Kidney (tissue), 14 donors: ENCODE results near the gene TRAPPC5. TPM values are rescaled to one million over a fixed set of nuclear protein-coding genes. Genes with fewer than 3 reads are reported as not detected.

Experiments used
- DNase-seq, 5 donors: peaks; one replicate each; pipeline ENCODE4 v3.0.0-alpha.2; 2013 to 2020
- FAIRE-seq: peaks from 2 replicates; lab custom pipeline; 2012; peaks lifted over from hg19 to GRCh38; lab: Jason Lieb, UNC
- H3K27ac ChIP-seq, 2 donors: one replicate each; pipeline ENCODE4 v1.7.0; 2013; ENCODE audit warnings: low read depth in 2 of 2, low read length in 2 of 2, inconsistent platforms in 1 of 2
- H3K27me3 ChIP-seq: one replicate; pipeline ENCODE4 v1.7.1; 2013; ENCODE audit warnings: low read length, inconsistent platforms; ENCODE audit not compliant: control insufficient read depth, insufficient read depth
- H3K36me3 ChIP-seq, 3 donors: one replicate each; pipeline versions ENCODE4 v1.7.0 to v1.7.1; 2013; ENCODE audit warnings: low read length in 3 of 3, control low read depth in 1 of 3, inconsistent platforms in 1 of 3; ENCODE audit not compliant: insufficient read depth in 3 of 3, control insufficient read depth in 2 of 3
- H3K4me1 ChIP-seq, 3 donors: one replicate each; pipeline versions ENCODE4 v1.7.0 to v1.7.1; 2013; ENCODE audit warnings: low read length in 3 of 3, inconsistent platforms in 1 of 3, low read depth in 1 of 3; ENCODE audit not compliant: control insufficient read depth in 2 of 3, insufficient read depth in 2 of 3
- H3K4me3 ChIP-seq, 3 donors: one replicate each; pipeline versions ENCODE4 v1.7.0 to v1.8.1; 2013; ENCODE audit warnings: low read length in 3 of 3, control low read depth in 1 of 3, inconsistent platforms in 1 of 3
- H3K9ac ChIP-seq, 3 donors: one replicate each; pipeline versions ENCODE4 v1.7.0 to v1.7.1; 2013; ENCODE audit warnings: low read length in 3 of 3, control low read depth in 1 of 3, inconsistent platforms in 1 of 3
- H3K9me3 ChIP-seq, 3 donors: one replicate each; pipeline versions ENCODE4 v1.7.0 to v1.7.1; 2013; ENCODE audit warnings: low read length in 3 of 3, control low read depth in 1 of 3, inconsistent platforms in 1 of 3; ENCODE audit not compliant: control insufficient read depth in 2 of 3, insufficient read depth in 1 of 3
- CTCF ChIP-seq: IDR thresholded peaks from 3 replicates; pipeline ENCODE4 v1.5.1; 2012; ENCODE audit warnings: mild to moderate bottlenecking, moderate library complexity, borderline replicate concordance; ENCODE audit not compliant: insufficient read depth; ENCODE audit errors: extremely low read depth
- intact Hi-C: fragments of 100-400 bp; cut with DNase I; formaldehyde crosslinking; loops from one replicate; pipeline ENCODE4 v1.11.1; 2022
- polyA plus RNA-seq: library from polyadenylated mRNA; stranded (reverse); fragments of 350-450 nt; fragmentation: Illumina TruSeq; extraction: RNeasy Lipid Tissue Mini Kit (QIAGEN cat#74804); gene quantifications from one replicate; pipeline ENCODE4 v1.2.3, GENCODE V29; 2014; ENCODE audit warnings: low read depth, low replicate concordance; ENCODE audit not compliant: insufficient read depth
- total RNA-seq: library from RNA; stranded (reverse); fragmentation: NEBNext Ultra II Directional; extraction: Animal tissue kit (Norgen Biotek cat#: 25700); gene quantifications from one replicate; pipeline ENCODE4 v1.2.1, GENCODE V29; 2021
- donor health status: control.
- donor health status: control.
- donor health status: control.
- donor health status: control.
- donor health status: control.
- donor health status: DM: yes; HTN: yes; CAD: no.
- donor health status: Normal renal cell carcinoma (clear cell type).

Gene TRAPPC5
- total and polyA plus RNA-seq, 2 donors from 2014 or later: 82.6 to 222 TPM

DNA sequence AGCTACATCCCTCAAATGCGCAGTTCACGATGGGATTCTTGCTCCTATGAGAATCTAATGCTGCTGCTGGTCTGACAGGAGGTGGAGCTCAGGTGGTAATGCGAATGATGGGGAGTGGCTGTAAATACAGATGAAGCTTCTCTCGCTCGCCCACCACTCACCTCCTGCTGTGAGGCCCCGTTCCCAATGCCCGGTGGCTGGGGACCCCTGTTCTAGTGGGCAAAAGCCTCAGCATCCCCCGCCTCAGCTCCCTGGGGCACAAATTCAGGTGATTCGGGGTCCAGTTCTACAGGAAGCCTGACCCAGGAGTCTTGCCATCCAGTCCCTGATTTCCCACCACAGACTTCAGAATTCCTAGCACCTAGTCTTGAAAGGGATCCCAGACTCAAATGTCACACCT, 8.1 kb upstream of the TRAPPC5 start:
- no peak overlapping the region for H3K9ac ChIP-seq
- no peaks in the 10 kb centered on the region for H3K4me1 ChIP-seq
- no peak overlapping the region for H3K4me3 ChIP-seq
- FAIRE-seq (no peak), DNase-seq (no peak)
- no peaks in the 10 kb centered on the region for H3K36me3 ChIP-seq
- H3K27me3 ChIP-seq: peaks cover 2% of the 10 kb centered on the region
- no peak for TF ChIP-seq CTCF
- no peak overlapping the region for H3K27ac ChIP-seq
- peaks cover 0 to 4% (median 0%) of the 10 kb centered on the region in 3 donors for H3K9me3 ChIP-seq
- intact Hi-C loops: no loop called here

DNA sequence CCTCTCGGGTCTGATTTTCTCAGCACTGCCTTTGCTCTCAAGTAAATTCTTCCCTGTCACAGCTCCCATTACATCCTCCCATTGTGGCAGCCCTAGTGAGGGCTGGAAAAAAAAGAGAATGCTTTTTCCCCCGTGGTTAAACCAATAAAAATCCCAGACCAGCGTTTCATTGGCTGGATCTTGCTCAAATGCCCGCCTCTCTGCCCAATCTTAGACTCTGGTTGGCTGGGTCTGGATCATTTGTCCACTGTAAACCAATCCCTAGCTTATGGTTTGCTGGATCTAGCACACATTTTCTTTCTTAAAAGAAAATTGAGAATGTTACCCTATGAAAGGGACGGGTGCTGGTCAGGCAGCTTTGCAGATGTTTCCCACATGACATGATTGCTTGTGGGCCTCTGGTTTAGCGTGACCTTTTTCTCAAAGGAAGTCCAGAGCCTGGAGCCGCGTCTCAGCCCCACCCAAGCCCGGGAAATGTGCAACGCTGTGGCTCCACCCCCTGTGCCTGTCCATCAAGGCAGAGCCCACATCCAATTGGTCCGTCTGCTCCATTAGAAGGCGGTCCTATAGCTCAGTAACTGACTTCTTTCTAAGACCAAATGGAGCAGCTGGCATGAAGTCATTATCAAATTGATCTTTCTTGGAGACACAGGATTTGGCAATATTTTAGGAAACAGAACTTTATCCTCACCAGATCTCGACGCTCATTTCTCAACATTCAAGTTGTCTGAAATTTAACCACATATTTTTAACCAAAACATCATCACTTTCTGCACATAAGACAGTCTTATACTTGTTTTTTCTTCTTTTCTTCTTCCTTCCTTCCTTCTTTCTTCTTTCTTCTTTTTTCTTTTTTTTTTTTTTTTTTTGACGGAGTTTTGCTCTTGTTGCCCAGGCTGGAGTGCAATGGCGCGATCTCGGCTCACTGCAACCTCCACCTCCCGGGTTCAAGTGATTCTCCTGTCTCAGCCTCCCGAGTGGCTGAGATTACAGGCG, 6.3 kb upstream of the TRAPPC5 start:
- intact Hi-C loops: no loop called here
- DNase-seq (peak in 3 of 5 donors; percentile 33 to 45 (median 38)), FAIRE-seq (no peak)
- no peak overlapping the region for H3K4me3 ChIP-seq
- H3K9ac ChIP-seq: no peak overlapping the region
- no peaks in the 10 kb centered on the region for H3K36me3 ChIP-seq
- H3K27ac ChIP-seq: no peak overlapping the region
- H3K27me3 ChIP-seq: peaks cover 2% of the 10 kb centered on the region
- TF ChIP-seq CTCF: no peak
- peaks cover 0 to 2% (median 0%) of the 10 kb centered on the region in 3 donors for H3K4me1 ChIP-seq
- H3K9me3 ChIP-seq: peaks cover 0 to 4% (median 0%) of the 10 kb centered on the region in 3 donors

- intact Hi-C loops: no loop called here
- FAIRE-seq (no peak), DNase-seq (no peak)
- H3K4me3 ChIP-seq: no peak overlapping the region
- H3K9me3 ChIP-seq: peaks cover 0 to 4% (median 0%) of the 10 kb centered on the region in 3 donors
- no peak for TF ChIP-seq CTCF
- H3K27me3 ChIP-seq: no peaks in the 10 kb centered on the region
- H3K4me1 ChIP-seq: peaks cover 0 to 5% (median 0%) of the 10 kb centered on the region in 3 donors
- no peak overlapping the region for H3K9ac ChIP-seq
- no peaks in the 10 kb centered on the region for H3K36me3 ChIP-seq
- H3K27ac ChIP-seq: no peak overlapping the region
Measured at GRCh38 chr19:7676376-7676775, 4.3 kb upstream of the TRAPPC5 start.
